Activated B cell treated with CpG ODN at 0.5 μM for 24 hours (primary cell): ENCODE measurements around the gene MME. TPM values are rescaled to one million over a fixed set of nuclear protein-coding genes. Genes with fewer than 3 reads are reported as not detected.

Source experiments
- ATAC-seq: fragments of 200-7000 bp; cut with Tn5 transposase; one replicate; pipeline ENCODE4 v1.10.0; 2021; ENCODE audit warnings: low read depth, mild to moderate bottlenecking, moderate library complexity
- CTCF ChIA-PET: fragments of 350-600 bp; sonication (Branson Sonifier 250); formaldehyde crosslinking; loops from one replicate; lab custom pipeline; 2021; ENCODE audit warnings: antibody characterized with exemption; lab: Charles Lee
- POLR2A ChIA-PET: fragments of 350-600 bp; sonication (Branson Sonifier 250); formaldehyde crosslinking; loops from one replicate; lab custom pipeline; 2021; ENCODE audit warnings: antibody characterized with exemption; lab: Charles Lee
- DNase-seq: peaks from one replicate; pipeline ENCODE4 v3.0.0; 2022
- H3K27ac Mint-ChIP-seq: one replicate; pipeline ENCODE4 v1.8.0; 2020; ENCODE audit warnings: mixed read lengths
- H3K27me3 Mint-ChIP-seq: one replicate; pipeline ENCODE4 v1.8.0; 2021; ENCODE audit warnings: mixed read lengths
- H3K36me3 Mint-ChIP-seq: one replicate; pipeline ENCODE4 v1.8.0; 2021; ENCODE audit warnings: low read depth, mixed read lengths
- H3K4me1 Mint-ChIP-seq: one replicate; pipeline ENCODE4 v1.8.0; 2021; ENCODE audit warnings: mixed read lengths
- H3K4me3 Mint-ChIP-seq: one replicate; pipeline ENCODE4 v1.8.0; 2020; ENCODE audit warnings: mild to moderate bottlenecking, mixed read lengths
- H3K9me3 Mint-ChIP-seq: one replicate; pipeline ENCODE4 v1.8.0; 2020; ENCODE audit warnings: mixed read lengths
- CTCF ChIP-seq: fragments of 200-600 bp; IDR thresholded peaks from one replicate; pipeline ENCODE4 v1.8.0; 2022; ENCODE audit warnings: antibody characterized with exemption, mild to moderate bottlenecking
- intact Hi-C: fragments of 100-400 bp; cut with micrococcal nuclease; formaldehyde crosslinking; loops from one replicate; pipeline ENCODE4 v1.15.1; 2024
- total RNA-seq: library from RNA; stranded (reverse); gene quantifications from 2 replicates; pipeline ENCODE4 v1.2.3, GENCODE V29; 2022

Gene MME
- total RNA-seq, 1 donor from 2014 or later = 3.4 TPM

GRCh38 chr3:155052470-155052869 lies 27.6 kb upstream of the MME start:
- Mint-ChIP-seq H3K27me3 (no peaks in the 10 kb centered on the region), H3K9me3 (peaks cover 19% of the 10 kb centered on the region), H3K4me1 (peaks cover 4% of the 10 kb centered on the region), H3K36me3 (no peaks in the 10 kb centered on the region), H3K4me3 (no peak overlapping the region), H3K27ac (no peak overlapping the region)
- ChIA-PET CTCF (no interaction called here), POLR2A (no interaction called here)
- ATAC-seq (no peak), DNase-seq (no peak)
- no peak for TF ChIP-seq CTCF
- intact Hi-C loops = no loop called here

GRCh38 chr3:155053756-155054155 lies 26.4 kb upstream of the MME start:
- no peak for DNase-seq
- TF ChIP-seq CTCF = no peak
- no peaks in the 10 kb centered on the region for H3K36me3 Mint-ChIP-seq
- ATAC-seq = no peak
- peaks cover under 1% of the 10 kb centered on the region for H3K4me1 Mint-ChIP-seq
- CTCF ChIA-PET = no interaction called here
- intact Hi-C loops = no loop called here
- POLR2A ChIA-PET = no interaction called here
- H3K9me3 Mint-ChIP-seq = peaks cover 19% of the 10 kb centered on the region
- no peaks in the 10 kb centered on the region for H3K27me3 Mint-ChIP-seq
- H3K4me3 Mint-ChIP-seq = no peak overlapping the region
- H3K27ac Mint-ChIP-seq = no peak overlapping the region

GRCh38 chr3:155064920-155065319 lies 15.2 kb upstream of the MME start:
- intact Hi-C loops = no loop called here
- no peak overlapping the region for H3K4me3 Mint-ChIP-seq
- no peak for TF ChIP-seq CTCF
- DNase-seq = no peak
- ChIA-PET CTCF (no interaction called here), POLR2A (interaction anchor here (0.6 kb wide), 1 partner anchor 1133 kb away, joined by 3 read pairs; no protein-coding TSS in a partner anchor)
- no peaks in the 10 kb centered on the region for H3K27me3 Mint-ChIP-seq
- ATAC-seq = no peak
- no peaks in the 10 kb centered on the region for H3K36me3 Mint-ChIP-seq
- H3K9me3 Mint-ChIP-seq = no peaks in the 10 kb centered on the region
- H3K27ac Mint-ChIP-seq = no peak overlapping the region
- no peaks in the 10 kb centered on the region for H3K4me1 Mint-ChIP-seq

GRCh38 chr3:155065537-155065936 lies 14.6 kb upstream of the MME start:
- POLR2A ChIA-PET = interaction anchor here (0.6 kb wide), 1 partner anchor 1133 kb away, joined by 3 read pairs; no protein-coding TSS in a partner anchor
- H3K4me3 Mint-ChIP-seq = no peak overlapping the region
- CTCF ChIA-PET = no interaction called here
- ATAC-seq (no peak), DNase-seq (no peak)
- TF ChIP-seq CTCF = no peak
- no peaks in the 10 kb centered on the region for H3K36me3 Mint-ChIP-seq
- intact Hi-C loops = no loop called here
- no peaks in the 10 kb centered on the region for H3K27me3 Mint-ChIP-seq
- no peak overlapping the region for H3K27ac Mint-ChIP-seq
- H3K4me1 Mint-ChIP-seq = no peaks in the 10 kb centered on the region
- no peaks in the 10 kb centered on the region for H3K9me3 Mint-ChIP-seq

- no peak for ATAC-seq
Observed at GRCh38 chr3:155069729-155070128, 10.4 kb upstream of the MME start.

More at GRCh38 chr3:155069729-155070128, 10.4 kb upstream of the MME start:
- no peaks in the 10 kb centered on the region for H3K9me3 Mint-ChIP-seq
- no peak for DNase-seq
- H3K4me1 Mint-ChIP-seq = no peaks in the 10 kb centered on the region
- ChIA-PET CTCF (no interaction called here), POLR2A (no interaction called here)
- H3K36me3 Mint-ChIP-seq = no peaks in the 10 kb centered on the region
- no peaks in the 10 kb centered on the region for H3K27me3 Mint-ChIP-seq
- H3K4me3 Mint-ChIP-seq = no peak overlapping the region
- no peak for TF ChIP-seq CTCF
- intact Hi-C loops = loop anchor here (10.0 kb wide), 1 partner anchor 255 kb away; no protein-coding TSS in a partner anchor
- H3K27ac Mint-ChIP-seq = no peak overlapping the region
